ENCODE measurements around the gene LRRK1. TPM values are rescaled to one million over a fixed set of nuclear protein-coding genes. Genes with fewer than 3 reads are reported as not detected.

LRRK1 gene
- total RNA-seq, 1 donor from 2014 or later = not detected

- Mint-ChIP-seq H3K4me3 (peak overlapping the region; percentile 50), H3K36me3 (no peaks in the 10 kb centered on the region), H3K27me3 (ENCODE audit: insufficient read depth, low read depth) (peaks cover 3% of the 10 kb centered on the region), H3K9me3 (no peaks in the 10 kb centered on the region), H3K4me1 (peaks cover 38% of the 10 kb centered on the region), H3K27ac (peak overlapping the region; percentile 30)
- no peaks in the 10 kb centered on the region for H3K27me3 ChIP-seq
- TF ChIP-seq EZH2 (IDR thresholded peaks at IDR 0.05) (no peak), CTCF (IDR thresholded peaks at IDR 0.05) (peak; percentile 98)
- H2AFZ ChIP-seq (replicated peaks) = no peak overlapping the region
- no peak overlapping the region for H3K27ac ChIP-seq
- peak; percentile 81 for DNase-seq (ENCODE audit: low spot score)
- no peak overlapping the region for H3K4me2 ChIP-seq
- H3K9me3 ChIP-seq (ENCODE audit: low read depth) = no peaks in the 10 kb centered on the region
- no peaks in the 10 kb centered on the region for H3K79me2 ChIP-seq (ENCODE audit: low read depth)
- H3K9ac ChIP-seq = no peak overlapping the region
- H3K4me3 ChIP-seq = no peak overlapping the region
- H4K20me1 ChIP-seq (ENCODE audit: low read depth) = no peaks in the 10 kb centered on the region
- peaks cover 22% of the 10 kb centered on the region for H3K4me1 ChIP-seq
- H3K36me3 ChIP-seq = no peaks in the 10 kb centered on the region
- peaks cover 6% of the 10 kb centered on the region for H3F3A ChIP-seq (ENCODE audit: low read depth)
Measured at GRCh38 chr15:101014921-101015841, 96.0 kb downstream of the LRRK1 start.

GRCh38 chr15:101016581-101016980 is 97.4 kb downstream of the LRRK1 start:
- H3K4me1 Mint-ChIP-seq = peaks cover 44% of the 10 kb centered on the region
- Histone ChIP-seq H3K4me1 (peaks cover 19% of the 10 kb centered on the region), H4K20me1 (ENCODE audit: low read depth) (no peaks in the 10 kb centered on the region), H3K4me3 (no peak overlapping the region), H3F3A (ENCODE audit: low read depth) (peaks cover 6% of the 10 kb centered on the region), H3K79me2 (ENCODE audit: low read depth) (no peaks in the 10 kb centered on the region), H3K27me3 (no peaks in the 10 kb centered on the region), H2AFZ (replicated peaks) (no peak overlapping the region), H3K36me3 (no peaks in the 10 kb centered on the region), H3K9ac (no peak overlapping the region), H3K27ac (no peak overlapping the region), H3K9me3 (ENCODE audit: low read depth) (no peaks in the 10 kb centered on the region), H3K4me2 (no peak overlapping the region)
- TF ChIP-seq CTCF (IDR thresholded peaks at IDR 0.05) (no peak), EZH2 (IDR thresholded peaks at IDR 0.05) (no peak), EZH2phosphoT487 (IDR thresholded peaks at IDR 0.05) (no peak)
- H3K27ac Mint-ChIP-seq = no peak overlapping the region
- H3K36me3 Mint-ChIP-seq = no peaks in the 10 kb centered on the region
- H3K4me3 Mint-ChIP-seq = no peak overlapping the region
- H3K27me3 Mint-ChIP-seq (ENCODE audit: insufficient read depth, low read depth) = peaks cover 3% of the 10 kb centered on the region
- no peak for DNase-seq (ENCODE audit: low spot score)
- no peaks in the 10 kb centered on the region for H3K9me3 Mint-ChIP-seq

GRCh38 chr15:101017093-101017754 is 98.1 kb downstream of the LRRK1 start:
- DNase-seq (ENCODE audit: low spot score) = peak; percentile 45
- Histone ChIP-seq H3K9ac (no peak overlapping the region), H4K20me1 (ENCODE audit: low read depth) (no peaks in the 10 kb centered on the region), H3K27me3 (no peaks in the 10 kb centered on the region), H3K4me1 (peaks cover 14% of the 10 kb centered on the region), H3K4me2 (no peak overlapping the region), H2AFZ (replicated peaks) (no peak overlapping the region), H3F3A (ENCODE audit: low read depth) (peaks cover 6% of the 10 kb centered on the region), H3K4me3 (no peak overlapping the region), H3K36me3 (no peaks in the 10 kb centered on the region), H3K79me2 (ENCODE audit: low read depth) (no peaks in the 10 kb centered on the region), H3K27ac (no peak overlapping the region), H3K9me3 (ENCODE audit: low read depth) (no peaks in the 10 kb centered on the region)
- Mint-ChIP-seq H3K4me1 (peaks cover 42% of the 10 kb centered on the region), H3K9me3 (no peaks in the 10 kb centered on the region), H3K27ac (no peak overlapping the region), H3K27me3 (ENCODE audit: insufficient read depth, low read depth) (peaks cover 3% of the 10 kb centered on the region), H3K36me3 (no peaks in the 10 kb centered on the region), H3K4me3 (no peak overlapping the region)
- TF ChIP-seq EZH2 (IDR thresholded peaks at IDR 0.05) = no peak
- TF ChIP-seq CTCF (IDR thresholded peaks at IDR 0.05) = peak; percentile 44

All from neural progenitor cell (in vitro differentiated cells).